Measurements from ENCODE around the gene DDIT4. TPM values are rescaled to one million over a fixed set of nuclear protein-coding genes. Genes with fewer than 3 reads are reported as not detected.
A peak's percentile ranks its signal among the peaks of the same experiment; 100 is the strongest.

The DDIT4 gene
- total RNA-seq, 1 donor = 52.4 TPM

- no peak for TF ChIP-seq CTCF (IDR thresholded peaks at IDR 0.05; ENCODE audit: insufficient read depth, low read length)
- DNase-seq (ENCODE audit: low read depth) = no peak
- no peak overlapping the region for H3K4me3 ChIP-seq (ENCODE audit: low read depth, low read length)
Observed at GRCh38 chr10:72315054-72315453, 41.3 kb downstream of the DDIT4 start.

DNA sequence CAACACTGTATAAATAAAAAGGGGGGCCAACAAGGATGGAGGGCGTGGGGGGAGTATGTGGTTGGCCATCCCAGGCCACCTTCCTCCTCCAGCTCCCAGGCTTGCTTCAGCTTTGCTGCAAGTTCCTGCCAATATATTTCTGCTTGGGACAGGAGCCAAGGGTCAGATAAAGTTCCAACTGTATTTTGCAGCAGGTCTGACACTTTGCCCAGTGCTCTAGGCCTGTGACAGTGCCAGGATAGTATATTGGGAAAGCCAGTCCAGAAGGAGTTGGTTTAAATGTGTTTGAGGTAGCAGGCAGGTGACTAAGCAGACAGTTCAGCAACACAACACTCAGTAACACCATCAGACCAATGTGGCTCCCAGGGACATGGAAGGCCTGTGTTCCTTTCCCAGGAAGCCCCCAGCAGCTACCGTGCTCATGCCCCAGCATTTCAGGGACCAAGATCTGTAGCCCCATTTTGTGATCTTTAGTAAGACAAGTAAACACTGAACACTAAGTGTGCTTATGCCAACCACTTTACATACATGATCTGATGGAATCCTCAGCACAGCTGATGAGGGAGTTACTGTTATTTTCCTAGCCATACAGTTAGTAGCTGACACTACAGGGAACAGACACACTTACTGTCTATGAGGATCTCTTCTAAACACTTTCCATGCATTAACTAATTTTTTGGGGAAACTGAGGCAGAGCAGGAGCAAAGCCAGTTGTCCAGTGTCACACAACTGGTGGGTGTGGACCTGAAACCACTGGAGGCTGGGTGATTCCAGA lies 42.1 kb downstream of the DDIT4 start:
- H3K4me3 ChIP-seq (ENCODE audit: low read depth, low read length) = no peak overlapping the region
- no peak for TF ChIP-seq CTCF (IDR thresholded peaks at IDR 0.05; ENCODE audit: insufficient read depth, low read length)
- DNase-seq (ENCODE audit: low read depth) = peak; percentile 98

DNA sequence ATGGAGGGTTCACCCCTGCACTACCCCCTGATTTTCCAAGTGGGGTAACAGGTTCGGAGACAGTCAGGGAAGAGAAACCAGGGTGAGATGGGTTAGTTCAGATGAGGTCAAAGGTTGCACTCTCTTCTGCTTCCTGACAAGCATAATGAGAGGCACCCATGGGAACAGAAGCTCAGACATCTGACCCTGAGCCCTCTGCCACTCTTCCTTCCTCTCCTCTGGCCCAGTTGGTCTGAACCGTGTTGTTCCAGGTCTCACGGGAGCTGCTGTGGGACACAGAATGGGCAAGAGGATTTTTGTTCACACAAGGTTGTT lies 42.6 kb downstream of the DDIT4 start:
- no peak for TF ChIP-seq CTCF (IDR thresholded peaks at IDR 0.05; ENCODE audit: insufficient read depth, low read length)
- H3K4me3 ChIP-seq (ENCODE audit: low read depth, low read length) = no peak overlapping the region
- DNase-seq (ENCODE audit: low read depth) = no peak

GRCh38 chr10:72316748-72317435 lies 43.2 kb downstream of the DDIT4 start:
- no peak overlapping the region for H3K4me3 ChIP-seq (ENCODE audit: low read depth, low read length)
- TF ChIP-seq CTCF (IDR thresholded peaks at IDR 0.05; ENCODE audit: insufficient read depth, low read length) = no peak
- no peak for DNase-seq (ENCODE audit: low read depth)

DNA sequence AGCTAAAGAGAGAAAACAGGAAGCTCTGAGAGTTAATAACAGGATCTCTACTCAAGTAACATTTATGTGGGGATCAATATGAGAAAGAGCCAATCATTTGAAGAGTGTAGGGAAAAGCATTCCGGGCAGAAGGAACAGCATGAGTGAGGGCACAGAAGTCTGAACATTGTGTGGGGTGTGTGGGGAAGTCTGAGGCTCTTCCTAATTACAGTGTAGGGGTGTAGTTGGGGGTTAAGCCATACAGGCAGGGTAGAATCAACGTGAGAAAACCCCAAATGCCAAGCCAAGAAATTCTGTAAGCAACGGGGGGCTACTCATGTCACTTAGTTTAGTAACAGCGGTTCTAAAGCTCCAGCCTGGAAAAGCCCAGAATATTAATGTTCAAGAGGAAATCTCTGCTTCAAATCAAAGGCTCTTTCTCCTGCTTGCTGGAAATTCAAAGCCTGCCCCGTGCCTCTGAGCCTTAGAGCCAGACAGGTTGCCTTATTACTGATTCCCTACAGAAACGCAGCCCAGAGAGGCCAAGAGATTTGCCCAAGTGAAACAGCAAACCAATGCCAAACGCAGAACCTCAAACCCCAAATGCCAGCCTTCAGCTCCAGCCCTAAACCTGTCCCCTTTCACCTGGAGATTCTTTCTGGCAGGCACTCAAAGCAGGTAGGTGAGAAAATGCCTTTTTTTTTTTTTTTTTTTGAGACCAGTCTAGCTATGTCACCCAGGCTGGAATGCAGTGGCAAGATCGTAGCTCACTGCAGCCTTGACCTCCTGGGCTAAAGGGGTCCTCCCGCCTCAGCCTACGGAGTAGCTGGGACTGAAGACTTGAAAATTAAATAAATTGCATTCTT lies 44.9 kb downstream of the DDIT4 start:
- no peak for TF ChIP-seq CTCF (IDR thresholded peaks at IDR 0.05; ENCODE audit: insufficient read depth, low read length)
- H3K4me3 ChIP-seq (ENCODE audit: low read depth, low read length) = no peak overlapping the region
- DNase-seq (ENCODE audit: low read depth) = no peak

- DNase-seq (ENCODE audit: low read depth) = peak; percentile 92
- TF ChIP-seq CTCF (IDR thresholded peaks at IDR 0.05; ENCODE audit: insufficient read depth, low read length) = no peak
- H3K4me3 ChIP-seq (ENCODE audit: low read depth, low read length) = peak overlapping the region; percentile 37
Observed at GRCh38 chr10:72319416-72320254, 45.9 kb downstream of the DDIT4 start.

Data from fibroblast of the aortic adventitia (primary cell).